GM12864 (cell line): ENCODE measurements around the gene MYZAP.
A peak's percentile ranks its signal among the peaks of the same experiment; 100 is the strongest.

ENCODE experiments used
- DNase-seq: peaks from one replicate; pipeline ENCODE4 v3.0.0-alpha.2; 2011; ENCODE audit warnings: low read depth
- H3K4me3 ChIP-seq: 2 replicates; pipeline ENCODE4 v1.5.1; 2011; ENCODE audit warnings: mild to moderate bottlenecking, low read depth, low read length, control low read depth
- TF ChIP-seq, protein P1 (sequence below): IDR thresholded peaks from 2 replicates; pipeline ENCODE4 v1.5.1; 2011; ENCODE audit warnings: low read depth, mild to moderate bottlenecking, moderate library complexity, low read length, control low read depth, inconsistent platforms; ENCODE audit errors: missing control alignments

MYZAP gene

GRCh38 chr15:57698243-57698642 is 106.5 kb downstream of the MYZAP start:
- no peak overlapping the region for H3K4me3 ChIP-seq
- no peak for DNase-seq
- TF ChIP-seq, protein P1, sequence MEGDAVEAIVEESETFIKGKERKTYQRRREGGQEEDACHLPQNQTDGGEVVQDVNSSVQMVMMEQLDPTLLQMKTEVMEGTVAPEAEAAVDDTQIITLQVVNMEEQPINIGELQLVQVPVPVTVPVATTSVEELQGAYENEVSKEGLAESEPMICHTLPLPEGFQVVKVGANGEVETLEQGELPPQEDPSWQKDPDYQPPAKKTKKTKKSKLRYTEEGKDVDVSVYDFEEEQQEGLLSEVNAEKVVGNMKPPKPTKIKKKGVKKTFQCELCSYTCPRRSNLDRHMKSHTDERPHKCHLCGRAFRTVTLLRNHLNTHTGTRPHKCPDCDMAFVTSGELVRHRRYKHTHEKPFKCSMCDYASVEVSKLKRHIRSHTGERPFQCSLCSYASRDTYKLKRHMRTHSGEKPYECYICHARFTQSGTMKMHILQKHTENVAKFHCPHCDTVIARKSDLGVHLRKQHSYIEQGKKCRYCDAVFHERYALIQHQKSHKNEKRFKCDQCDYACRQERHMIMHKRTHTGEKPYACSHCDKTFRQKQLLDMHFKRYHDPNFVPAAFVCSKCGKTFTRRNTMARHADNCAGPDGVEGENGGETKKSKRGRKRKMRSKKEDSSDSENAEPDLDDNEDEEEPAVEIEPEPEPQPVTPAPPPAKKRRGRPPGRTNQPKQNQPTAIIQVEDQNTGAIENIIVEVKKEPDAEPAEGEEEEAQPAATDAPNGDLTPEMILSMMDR: no peak

GRCh38 chr15:57698991-57699390 is 107.3 kb downstream of the MYZAP start:
- TF ChIP-seq, protein P1: no peak
- H3K4me3 ChIP-seq: no peak overlapping the region
- no peak for DNase-seq

GRCh38 chr15:57703387-57703786 is 111.7 kb downstream of the MYZAP start:
- H3K4me3 ChIP-seq: no peak overlapping the region
- TF ChIP-seq, protein P1: no peak
- DNase-seq: no peak

DNA sequence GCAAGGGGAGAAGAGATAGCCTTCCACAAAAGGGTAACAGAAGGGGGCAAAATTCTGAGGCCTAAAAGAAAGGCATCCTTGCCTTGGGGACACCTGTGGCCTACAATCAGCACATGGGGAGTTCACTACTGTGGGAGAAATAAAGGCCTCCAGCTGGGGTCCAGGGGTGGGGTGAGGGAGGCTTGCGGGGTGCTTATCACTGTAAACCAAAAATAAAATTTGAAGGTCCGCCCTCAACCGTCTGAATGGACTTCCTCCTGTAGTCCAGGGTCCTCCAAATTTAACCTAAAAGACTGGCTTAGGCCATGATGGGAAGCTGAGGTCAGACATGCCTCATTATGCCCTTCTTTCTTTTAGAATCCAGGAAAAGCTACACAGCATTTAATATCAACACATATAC is 112.7 kb downstream of the MYZAP start:
- no peak for DNase-seq
- TF ChIP-seq, protein P1: no peak
- no peak overlapping the region for H3K4me3 ChIP-seq

DNA sequence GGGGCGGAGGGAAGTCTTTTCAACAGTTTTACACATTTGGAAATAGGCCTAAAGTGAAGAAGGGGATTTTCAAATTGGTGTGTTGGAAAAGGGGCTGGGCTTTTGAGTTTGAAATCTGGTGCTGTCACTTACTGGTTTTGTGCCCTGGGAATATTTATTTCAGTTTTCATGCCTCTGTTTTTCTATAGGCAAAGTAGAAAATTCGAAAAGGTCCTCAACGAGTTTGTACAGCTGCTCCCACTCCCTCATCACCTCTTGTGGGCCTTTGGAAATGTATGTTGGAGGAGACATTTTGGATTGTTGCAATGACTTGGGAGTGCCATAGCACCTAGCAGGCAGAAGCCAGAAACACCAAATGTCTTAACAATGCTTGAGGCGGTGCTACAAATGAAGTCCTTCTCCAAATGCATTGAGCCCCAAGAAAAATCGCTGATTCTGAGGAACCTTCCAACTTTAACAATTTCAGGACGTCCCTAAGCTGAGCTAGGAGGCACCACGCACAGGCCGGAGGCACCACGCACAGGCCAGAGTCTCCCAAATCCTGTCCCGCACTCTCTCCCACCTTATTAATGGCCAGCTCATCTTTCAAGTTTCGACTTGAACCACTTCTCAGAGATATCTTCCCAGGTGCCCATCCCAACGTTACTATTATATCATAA is 114.2 kb downstream of the MYZAP start:
- H3K4me3 ChIP-seq: peak overlapping the region; percentile 79
- no peak for DNase-seq
- TF ChIP-seq, protein P1: no peak

GRCh38 chr15:57706405-57707209 is 114.9 kb downstream of the MYZAP start, which contains the start of gene POLR2M:
Gene POLR2M, plus strand, starts transcription at chr15:57706714. Its CDS starts 129 bp downstream, at chr15:57706843.
- DNase-seq: peak; percentile 84
- TF ChIP-seq, protein P1: no peak
- H3K4me3 ChIP-seq: peak within 1 kb of the TSS; percentile 79
